Glomerular endothelial cell (primary cell): ENCODE results near the gene ETFA. TPM values are rescaled to one million over a fixed set of nuclear protein-coding genes. Genes with fewer than 3 reads are reported as not detected.
"Not testable (repeated sequence)": the region's sequence is repeated elsewhere in the genome, so short reads cannot be mapped to it uniquely, and the experiment has no call there.

Source experiments
- DNase-seq: peaks from one replicate; pipeline ENCODE4 v3.0.0-alpha.2; 2011; ENCODE audit warnings: low read depth, low spot score; ENCODE audit errors: extremely low read depth
- total RNA-seq: library from RNA; depleted of rRNA; stranded (reverse); fragments of >200 nt; gene quantifications from 2 replicates; pipeline ENCODE4 v1.2.3, GENCODE V29; 2015

ETFA gene
- total RNA-seq, 1 donor from 2014 or later = 64.1 TPM

GRCh38 chr15:76285241-76285825, 25.9 kb downstream of the ETFA start:
- no peak for DNase-seq

GRCh38 chr15:76282465-76282864, 28.8 kb downstream of the ETFA start:
- DNase-seq = no peak

GRCh38 chr15:76278651-76279050, 32.6 kb downstream of the ETFA start:
- DNase-seq = no peak

GRCh38 chr15:76274821-76275220, 36.4 kb downstream of the ETFA start:
- DNase-seq = no peak

- no peak for DNase-seq
Observed at GRCh38 chr15:76274226-76274625, 37.0 kb downstream of the ETFA start.

- DNase-seq = no peak
Observed at GRCh38 chr15:76270876-76271275, 40.4 kb downstream of the ETFA start.

GRCh38 chr15:76267077-76267476, 44.2 kb downstream of the ETFA start:
- DNase-seq = no peak

- DNase-seq = not testable (repeated sequence)
Observed at GRCh38 chr15:76265769-76266168, 45.5 kb downstream of the ETFA start.

GRCh38 chr15:76260246-76260938, 50.9 kb downstream of the ETFA start:
- DNase-seq = no peak

- no peak for DNase-seq
Observed at GRCh38 chr15:76259392-76259791, 51.9 kb downstream of the ETFA start.

- DNase-seq = no peak
Observed at GRCh38 chr15:76258460-76258859, 52.8 kb downstream of the ETFA start.

- no peak for DNase-seq
Observed at GRCh38 chr15:76253691-76254473, 57.4 kb downstream of the ETFA start.

- DNase-seq = no peak
Observed at GRCh38 chr15:76252249-76252648, 59.0 kb downstream of the ETFA start.

GRCh38 chr15:76251717-76252116, 59.6 kb downstream of the ETFA start:
- DNase-seq = no peak

- DNase-seq = no peak
Observed at GRCh38 chr15:76245072-76245610, 66.1 kb downstream of the ETFA start.

- DNase-seq = no peak
Observed at GRCh38 chr15:76239786-76240185, 71.5 kb downstream of the ETFA start.

- no peak for DNase-seq
Observed at GRCh38 chr15:76236350-76236749, 74.9 kb downstream of the ETFA start.

GRCh38 chr15:76235186-76235826, 76.0 kb downstream of the ETFA start:
- DNase-seq = no peak

- DNase-seq = no peak
Observed at GRCh38 chr15:76234337-76234889, 76.9 kb downstream of the ETFA start.

- DNase-seq = no peak
Observed at GRCh38 chr15:76233921-76234320, 77.3 kb downstream of the ETFA start.

- no peak for DNase-seq
Observed at GRCh38 chr15:76229266-76229665, 82.0 kb downstream of the ETFA start.
